B cell (primary cell): ENCODE measurements around the gene RBM11. TPM values are rescaled to one million over a fixed set of nuclear protein-coding genes. Genes with fewer than 3 reads are reported as not detected.
A peak's percentile ranks its signal among the peaks of the same experiment; 100 is the strongest.

Experiments
- ATAC-seq: fragments of 200-7000 bp; cut with Tn5 transposase; one replicate; pipeline ENCODE4 v1.10.0; 2021; ENCODE audit warnings: low read depth, mild to moderate bottlenecking, moderate number of reproducible peaks, moderate library complexity
- CTCF ChIA-PET: fragments of 350-600 bp; sonication (Branson Sonifier 250); formaldehyde crosslinking; loops from one replicate; lab custom pipeline; 2021; ENCODE audit warnings: antibody characterized with exemption, inconsistent platforms; lab: Charles Lee
- POLR2A ChIA-PET: fragments of 350-600 bp; sonication (Branson Sonifier 250); formaldehyde crosslinking; loops from one replicate; lab custom pipeline; 2021; ENCODE audit warnings: antibody characterized with exemption; lab: Charles Lee
- DNase-seq: peaks from one replicate; pipeline ENCODE4 v3.0.0; 2013
- H2AFZ ChIP-seq: 2 replicates; pipeline ENCODE4 v1.6.1; 2012; ENCODE audit warnings: mild to moderate bottlenecking, low read depth, low read length; ENCODE audit not compliant: insufficient read depth, poor library complexity, severe bottlenecking
- H3K27ac ChIP-seq, 2 donors: 1 replicate in 1 of 2; 2 replicates in 1 of 2; pipeline ENCODE4 v1.5.1; 2012 to 2013; ENCODE audit warnings: low read length in 2 of 2, mild to moderate bottlenecking in 2 of 2, moderate library complexity in 1 of 2
- H3K27me3 ChIP-seq, 4 experiments: fragments of 200-600 bp in 1 of 4; sonication (generic) in 1 of 4; replicated peaks in 1 of 4; 1 replicate in 2 of 4; 2 replicates in 2 of 4; pipeline versions ENCODE4 v1.6.1 to v1.7.0; 2013 to 2016; ENCODE audit warnings: low read length in 3 of 4, mild to moderate bottlenecking in 2 of 4, mixed read lengths in 1 of 4, moderate library complexity in 1 of 4; ENCODE audit not compliant: insufficient read depth in 4 of 4, control insufficient read depth in 3 of 4; ENCODE audit errors: control extremely low read depth in 1 of 4
- H3K36me3 ChIP-seq, 2 experiments: replicated peaks in 1 of 2; 1 replicate in 1 of 2; 2 replicates in 1 of 2; pipeline versions ENCODE4 v1.6.1 to v1.7.1; 2013; ENCODE audit warnings: low read length in 1 of 2; ENCODE audit not compliant: insufficient read depth in 2 of 2, control insufficient read depth in 1 of 2; ENCODE audit errors: control extremely low read depth in 1 of 2, extremely low read depth in 1 of 2
- H3K4me1 ChIP-seq, 2 donors: fragments of 200-600 bp in 1 of 2; sonication (generic) in 1 of 2; 1 replicate in 1 of 2; 2 replicates in 1 of 2; pipeline versions ENCODE4 v1.5.1 to v1.6.1; 2013 to 2017; ENCODE audit warnings: low read length in 2 of 2; ENCODE audit not compliant: control insufficient read depth in 2 of 2, insufficient read depth in 2 of 2
- H3K4me2 ChIP-seq: replicated peaks from 2 replicates; pipeline ENCODE3; 2012; ENCODE audit warnings: mild to moderate bottlenecking, low read depth, low read length; ENCODE audit not compliant: poor library complexity, severe bottlenecking
- H3K4me3 ChIP-seq, 5 experiments: fragments of 200-600 bp in 1 of 5; sonication (generic) in 1 of 5; 1 replicate in 3 of 5; 2 replicates in 2 of 5; pipeline versions ENCODE4 v1.5.1 to v1.7.0; 2011 to 2016; ENCODE audit warnings: low read length in 4 of 5, mild to moderate bottlenecking in 4 of 5, low read depth in 2 of 5, control low read depth in 1 of 5, moderate library complexity in 1 of 5; ENCODE audit not compliant: insufficient read depth in 1 of 5; ENCODE audit errors: control extremely low read depth in 1 of 5, extremely low read depth in 1 of 5
- H3K79me2 ChIP-seq: fragments of 200-600 bp; sonication (generic); one replicate; pipeline ENCODE4 v1.6.0; 2016; ENCODE audit warnings: low read length; ENCODE audit not compliant: control insufficient read depth, insufficient read depth
- H3K9ac ChIP-seq: fragments of 200-600 bp; sonication (generic); 2 replicates; pipeline ENCODE4 v1.6.1; 2017; ENCODE audit warnings: mild to moderate bottlenecking, low read length, moderate library complexity
- H3K9me3 ChIP-seq, 3 donors: one replicate each; pipeline versions ENCODE4 v1.6.1 to v1.7.1; 2013; ENCODE audit warnings: low read length in 2 of 3; ENCODE audit not compliant: control insufficient read depth in 2 of 3, insufficient read depth in 1 of 3; ENCODE audit errors: control extremely low read depth in 1 of 3
- H4K20me1 ChIP-seq: 2 replicates; pipeline ENCODE4 v1.6.0; 2012; ENCODE audit warnings: mild to moderate bottlenecking, low read length; ENCODE audit not compliant: insufficient read depth, control insufficient read depth, poor library complexity, severe bottlenecking
- H3K27ac Mint-ChIP-seq: one replicate; pipeline ENCODE4 v1.8.0; 2021; ENCODE audit warnings: mixed read lengths
- H3K27me3 Mint-ChIP-seq: one replicate; pipeline ENCODE4 v1.8.0; 2021; ENCODE audit warnings: mixed read lengths
- H3K4me1 Mint-ChIP-seq: one replicate; pipeline ENCODE4 v1.8.0; 2021; ENCODE audit warnings: mixed read lengths
- H3K4me3 Mint-ChIP-seq: one replicate; pipeline ENCODE4 v1.8.0; 2021; ENCODE audit warnings: mixed read lengths
- H3K9me3 Mint-ChIP-seq: one replicate; pipeline ENCODE4 v1.8.0; 2022; ENCODE audit warnings: mixed read lengths; ENCODE audit not compliant: insufficient read depth
- CTCF ChIP-seq: fragments of 200-600 bp; IDR thresholded peaks from one replicate; pipeline ENCODE4 v1.8.0; 2022; ENCODE audit warnings: antibody characterized with exemption, mild to moderate bottlenecking
- EZH2 ChIP-seq: IDR thresholded peaks from 2 replicates; pipeline ENCODE4 v1.6.1; 2012; ENCODE audit warnings: borderline replicate concordance, low read depth, mild to moderate bottlenecking, moderate library complexity, low read length; ENCODE audit not compliant: insufficient read depth, poor library complexity, severe bottlenecking
- WGBS: methylation state at CpG from one replicate; pipeline ENCODE4 v1.1.5; 2013; ENCODE audit warnings: missing lambda C conversion rate; ENCODE audit not compliant: insufficient coverage; 5-methylcytosine and 5-hydroxymethylcytosine counted together
- intact Hi-C: fragments of 100-400 bp; cut with micrococcal nuclease; formaldehyde crosslinking; loops from one replicate; pipeline ENCODE4 v1.10.0; 2022
- polyA plus RNA-seq: library from polyadenylated mRNA; depleted of rRNA; stranded (reverse); fragments of >200 nt; gene quantifications from 2 replicates; pipeline ENCODE4 v1.2.3, GENCODE V29; 2012
- total RNA-seq, 2 donors: library from RNA; stranded (reverse); fragments of 120-200 nt in 1 of 2; gene quantifications; 1 replicate in 1 of 2; 2 replicates in 1 of 2; pipeline versions ENCODE4 v1.2.3 to v1.2.4, GENCODE V29; 2013 to 2022

RBM11 gene
- total and polyA plus RNA-seq, 2 donors (not counting 1 experiment from before 2014, with no cell fraction given), result 3.4 to 3.8 TPM

- Histone ChIP-seq H3K4me2 (no peak overlapping the region), H3K27me3 (no peaks in the 10 kb centered on the region), H3K36me3 (no peaks in the 10 kb centered on the region), H3K9me3 (no peaks in the 10 kb centered on the region), H3K4me3 (no peak overlapping the region), H2AFZ (no peak overlapping the region), H4K20me1 (no peaks in the 10 kb centered on the region), H3K79me2 (no peaks in the 10 kb centered on the region), H3K9ac (no peak overlapping the region), H3K27ac (no peak overlapping the region), H3K4me1 (no peaks in the 10 kb centered on the region)
- no peaks in the 10 kb centered on the region for H3K9me3 Mint-ChIP-seq
- H3K4me3 Mint-ChIP-seq, result no peak overlapping the region
- WGBS, result 67% methylated on average over 1 of the region's 3 CpGs
- H3K4me1 Mint-ChIP-seq, result no peaks in the 10 kb centered on the region
- ATAC-seq (peak; percentile 36), DNase-seq (peak; percentile 53)
- H3K27ac Mint-ChIP-seq, result no peak overlapping the region
- intact Hi-C loops, result loop anchor here (1.0 kb wide), 3 partner anchors 514 to 1333 kb away; no protein-coding TSS in a partner anchor
- ChIA-PET CTCF (interaction anchor here (0.7 to 2.7 kb wide), 15 partner anchors 13 to 1562 kb away, joined by 3 to 15 read pairs (median 3); no protein-coding TSS in a partner anchor), POLR2A (no interaction called here)
- no peaks in the 10 kb centered on the region for H3K27me3 Mint-ChIP-seq
- TF ChIP-seq CTCF (peak; percentile 81), EZH2 (no peak)
Measured at GRCh38 chr21:14259747-14260146, 43.8 kb downstream of the RBM11 start.

- ChIA-PET CTCF (interaction anchor here (0.7 to 2.7 kb wide), 16 partner anchors 13 to 1561 kb away, joined by 3 to 15 read pairs (median 3); no protein-coding TSS in a partner anchor), POLR2A (no interaction called here)
- Histone ChIP-seq H3K4me1 (no peaks in the 10 kb centered on the region), H2AFZ (no peak overlapping the region), H3K27ac (no peak overlapping the region), H3K4me3 (no peak overlapping the region), H3K4me2 (no peak overlapping the region), H3K79me2 (no peaks in the 10 kb centered on the region), H3K27me3 (no peaks in the 10 kb centered on the region), H3K9ac (no peak overlapping the region), H3K9me3 (no peaks in the 10 kb centered on the region), H4K20me1 (no peaks in the 10 kb centered on the region), H3K36me3 (no peaks in the 10 kb centered on the region)
- DNase-seq (no peak), ATAC-seq (no peak)
- no peak overlapping the region for H3K27ac Mint-ChIP-seq
- H3K4me1 Mint-ChIP-seq, result no peaks in the 10 kb centered on the region
- H3K9me3 Mint-ChIP-seq, result no peaks in the 10 kb centered on the region
- TF ChIP-seq EZH2, result no peak
- no peak for TF ChIP-seq CTCF
- intact Hi-C loops, result no loop called here
- WGBS, result no CpG with 5 or more reads among the region's 1 CpG
- H3K27me3 Mint-ChIP-seq, result no peaks in the 10 kb centered on the region
- H3K4me3 Mint-ChIP-seq, result no peak overlapping the region
Measured at GRCh38 chr21:14260174-14260764, 44.3 kb downstream of the RBM11 start.
